K562 (cell line): ENCODE measurements around the gene ZKSCAN3. TPM values are rescaled to one million over a fixed set of nuclear protein-coding genes. Genes with fewer than 3 reads are reported as not detected.

ENCODE experiments used
- DEAF1 ChIP-seq: fragments of 450-650 bp; formaldehyde crosslinking; IDR thresholded peaks from 2 replicates; pipeline ENCODE4 v1.4.0; 2020; ENCODE audit warnings: mild to moderate bottlenecking, moderate library complexity
- GATA2 ChIP-seq: sonication (generic); formaldehyde crosslinking; IDR thresholded peaks from 2 replicates; pipeline ENCODE4 v1.4.0; 2020; ENCODE audit warnings: mild to moderate bottlenecking, missing genetic modification reagents
- GTF3C2 ChIP-seq: IDR thresholded peaks from 3 replicates; pipeline ENCODE4 v1.6.1; 2011; ENCODE audit warnings: borderline replicate concordance, mild to moderate bottlenecking, moderate library complexity; ENCODE audit not compliant: insufficient read length; ENCODE audit errors: extremely low read depth
- HDAC8 ChIP-seq: fragments of 450-650 bp; IDR thresholded peaks from 2 replicates; pipeline ENCODE4 v1.6.1; 2016; ENCODE audit warnings: mild to moderate bottlenecking, missing genetic modification characterization, moderate library complexity, missing compliant biosample characterization
- KDM2B ChIP-seq: fragments of 250-450 bp; sonication (Bioruptor Pico); IDR thresholded peaks from 2 replicates; pipeline ENCODE4 v1.8.0; 2021; ENCODE audit warnings: mild to moderate bottlenecking, moderate library complexity
- KLF16 ChIP-seq: IDR thresholded peaks from 2 replicates; pipeline ENCODE4 v1.6.1; 2016; ENCODE audit warnings: antibody characterized with exemption
- NCOR1 ChIP-seq: fragments of 450-650 bp; IDR thresholded peaks from 2 replicates; pipeline ENCODE4 v1.6.1; 2016; ENCODE audit warnings: mild to moderate bottlenecking, moderate library complexity
- POLR3A ChIP-seq: IDR thresholded peaks from 2 replicates; pipeline ENCODE4 v1.6.1; 2011; ENCODE audit warnings: borderline replicate concordance, mild to moderate bottlenecking, moderate library complexity; ENCODE audit not compliant: insufficient read length, insufficient read depth; ENCODE audit errors: extremely low read depth
- TGIF2 ChIP-seq: sonication (generic); formaldehyde crosslinking; IDR thresholded peaks from 2 replicates; pipeline ENCODE4 v1.8.1; 2022; ENCODE audit warnings: mild to moderate bottlenecking, missing genetic modification reagents, moderate library complexity
- U2AF1 ChIP-seq: fragments of 200-400 bp; formaldehyde crosslinking; optimal IDR thresholded peaks from 2 replicates; pipeline ENCODE3; 2017; ENCODE audit warnings: mild to moderate bottlenecking, low read depth, low read length, moderate library complexity
- USF1 ChIP-seq: sonication (generic); formaldehyde crosslinking; IDR thresholded peaks from 2 replicates; pipeline ENCODE4 v1.9.0; 2022; ENCODE audit warnings: mild to moderate bottlenecking, missing genetic modification reagents
- ZBTB8A ChIP-seq: fragments of 450-650 bp; IDR thresholded peaks from 2 replicates; pipeline ENCODE4 v1.6.1; 2018; ENCODE audit warnings: mild to moderate bottlenecking, moderate library complexity; ENCODE audit not compliant: partially characterized antibody
- ZNF311 ChIP-seq: fragments of 250-450 bp; sonication (Bioruptor Pico); IDR thresholded peaks from 2 replicates; pipeline ENCODE4 v1.4.0; 2020; ENCODE audit warnings: mild to moderate bottlenecking, moderate library complexity
- ZNF354B ChIP-seq: fragments of 250-450 bp; sonication (Bioruptor Pico); IDR thresholded peaks from 2 replicates; pipeline ENCODE4 v1.4.0; 2020
- ZNF41 ChIP-seq: fragments of 250-450 bp; sonication (Bioruptor Pico); conservative IDR thresholded peaks from 2 replicates; pipeline ENCODE4 v1.4.0; 2020; ENCODE audit warnings: mild to moderate bottlenecking
- polyA plus RNA-seq, 8 experiments: library from polyadenylated mRNA; depleted of rRNA in 4 of 8; stranded (reverse) in 5 of 8; unstranded in 3 of 8; fragments of >200 nt; fragmentation: Nextera tagmentation in 2 of 8; fragmentation: Illumina TruSeq in 1 of 8; extraction: Ambion mirVana in 2 of 8; extraction: Trizol in 1 of 8; gene quantifications; 2 replicates each; pipeline versions ENCODE4 v1.2.1 to v1.2.3, GENCODE V29; 2011 to 2014; ENCODE audit warnings: inconsistent platforms in 1 of 8, missing spikeins in 1 of 8
- total RNA-seq, 7 experiments: library from RNA; depleted of rRNA in 6 of 7; stranded (reverse); fragments of >200 nt in 6 of 7; fragmentation: Illumina TruSeq in 2 of 7; extraction: Trizol in 2 of 7; gene quantifications; 2 replicates each; pipeline versions ENCODE4 v1.2.1 to v1.2.3, GENCODE V29; 2011 to 2021; ENCODE audit warnings: low replicate concordance in 1 of 7
- TF ChIP-seq, protein P1 (sequence below): sonication (generic); formaldehyde crosslinking; IDR thresholded peaks from 2 replicates; pipeline ENCODE4 v1.8.0; 2023; ENCODE audit warnings: mild to moderate bottlenecking, missing genetic modification reagents
- TF ChIP-seq, protein P2 (sequence below): sonication (generic); formaldehyde crosslinking; IDR thresholded peaks from 2 replicates; pipeline ENCODE4 v1.8.0; 2022; ENCODE audit warnings: mild to moderate bottlenecking, missing genetic modification reagents

ZKSCAN3 gene
- total and polyA plus RNA-seq, 9 of the 15 experiments (the other 6 are each of a cell fraction or from before 2014, with no cell fraction given): 3.0 to 12.4 (median 10.2) TPM

DNA sequence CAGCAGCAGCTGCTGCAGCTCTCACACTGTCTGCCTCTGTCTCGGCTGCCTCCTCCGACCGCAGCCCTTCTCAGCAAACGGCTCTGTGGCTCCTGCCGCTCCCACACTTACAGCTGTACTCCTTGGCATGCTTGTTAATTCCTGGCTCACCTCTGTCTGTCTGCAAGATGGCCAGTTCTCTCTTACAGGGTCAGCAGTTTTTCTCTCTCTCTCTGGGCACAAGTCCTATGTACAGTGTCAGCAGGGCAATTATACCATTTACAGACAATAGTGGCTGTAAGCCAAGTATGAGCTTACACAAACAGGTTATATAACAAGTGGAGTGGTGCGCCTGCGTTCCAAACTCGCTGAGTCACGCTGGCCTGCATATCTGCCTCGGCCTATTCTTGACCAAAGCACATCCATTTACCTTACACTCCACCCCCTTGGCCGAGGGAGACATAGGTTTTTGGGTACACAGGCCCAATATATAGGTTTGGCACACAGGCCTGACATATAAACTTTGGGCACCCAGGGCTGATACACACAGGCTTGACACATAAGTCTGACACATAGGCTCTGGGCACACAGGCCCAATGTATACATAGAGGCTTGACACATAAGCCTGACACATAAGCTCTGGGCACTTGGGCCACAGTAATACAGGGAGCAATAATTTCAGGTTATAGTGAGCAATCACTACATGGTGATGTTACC, 4.4 kb downstream of the ZKSCAN3 start (continued):
- TF ChIP-seq, protein P1, sequence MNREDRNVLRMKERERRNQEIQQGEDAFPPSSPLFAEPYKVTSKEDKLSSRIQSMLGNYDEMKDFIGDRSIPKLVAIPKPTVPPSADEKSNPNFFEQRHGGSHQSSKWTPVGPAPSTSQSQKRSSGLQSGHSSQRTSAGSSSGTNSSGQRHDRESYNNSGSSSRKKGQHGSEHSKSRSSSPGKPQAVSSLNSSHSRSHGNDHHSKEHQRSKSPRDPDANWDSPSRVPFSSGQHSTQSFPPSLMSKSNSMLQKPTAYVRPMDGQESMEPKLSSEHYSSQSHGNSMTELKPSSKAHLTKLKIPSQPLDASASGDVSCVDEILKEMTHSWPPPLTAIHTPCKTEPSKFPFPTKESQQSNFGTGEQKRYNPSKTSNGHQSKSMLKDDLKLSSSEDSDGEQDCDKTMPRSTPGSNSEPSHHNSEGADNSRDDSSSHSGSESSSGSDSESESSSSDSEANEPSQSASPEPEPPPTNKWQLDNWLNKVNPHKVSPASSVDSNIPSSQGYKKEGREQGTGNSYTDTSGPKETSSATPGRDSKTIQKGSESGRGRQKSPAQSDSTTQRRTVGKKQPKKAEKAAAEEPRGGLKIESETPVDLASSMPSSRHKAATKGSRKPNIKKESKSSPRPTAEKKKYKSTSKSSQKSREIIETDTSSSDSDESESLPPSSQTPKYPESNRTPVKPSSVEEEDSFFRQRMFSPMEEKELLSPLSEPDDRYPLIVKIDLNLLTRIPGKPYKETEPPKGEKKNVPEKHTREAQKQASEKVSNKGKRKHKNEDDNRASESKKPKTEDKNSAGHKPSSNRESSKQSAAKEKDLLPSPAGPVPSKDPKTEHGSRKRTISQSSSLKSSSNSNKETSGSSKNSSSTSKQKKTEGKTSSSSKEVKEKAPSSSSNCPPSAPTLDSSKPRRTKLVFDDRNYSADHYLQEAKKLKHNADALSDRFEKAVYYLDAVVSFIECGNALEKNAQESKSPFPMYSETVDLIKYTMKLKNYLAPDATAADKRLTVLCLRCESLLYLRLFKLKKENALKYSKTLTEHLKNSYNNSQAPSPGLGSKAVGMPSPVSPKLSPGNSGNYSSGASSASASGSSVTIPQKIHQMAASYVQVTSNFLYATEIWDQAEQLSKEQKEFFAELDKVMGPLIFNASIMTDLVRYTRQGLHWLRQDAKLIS (CRISPR knock-in tag): no peak; the same call in 1 of the 2 replicates
- TF ChIP-seq U2AF1 (no peak), TGIF2 (CRISPR knock-in tag) (no peak), ZBTB8A (no peak), KDM2B (CRISPR knock-in tag) (peak; percentile 99), HDAC8 (tag) (peak; percentile 99), GATA2 (CRISPR knock-in tag) (no peak), ZNF41 (CRISPR knock-in tag) (peak; percentile 98), NCOR1 (peak; percentile 59), GTF3C2 (no peak), POLR3A (no peak), DEAF1 (CRISPR knock-in tag) (peak; percentile 48; the same call in 1 of the 2 replicates), KLF16 (no peak), USF1 (CRISPR knock-in tag) (no peak), ZNF311 (CRISPR knock-in tag) (peak; percentile 97), ZNF354B (CRISPR knock-in tag) (peak; percentile 97)
- TF ChIP-seq, protein P2, sequence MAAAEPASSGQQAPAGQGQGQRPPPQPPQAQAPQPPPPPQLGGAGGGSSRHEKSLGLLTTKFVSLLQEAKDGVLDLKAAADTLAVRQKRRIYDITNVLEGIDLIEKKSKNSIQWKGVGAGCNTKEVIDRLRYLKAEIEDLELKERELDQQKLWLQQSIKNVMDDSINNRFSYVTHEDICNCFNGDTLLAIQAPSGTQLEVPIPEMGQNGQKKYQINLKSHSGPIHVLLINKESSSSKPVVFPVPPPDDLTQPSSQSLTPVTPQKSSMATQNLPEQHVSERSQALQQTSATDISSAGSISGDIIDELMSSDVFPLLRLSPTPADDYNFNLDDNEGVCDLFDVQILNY: no peak
